ENCODE data around the gene LUZP1.

LUZP1 gene

GRCh38 chr1:23152966-23153684, 15.5 kb downstream of the LUZP1 start:
- DNase-seq (ENCODE audit: low read depth), result no peak

- no peak for DNase-seq (ENCODE audit: low read depth)
Measured at GRCh38 chr1:23150742-23151141, 17.9 kb downstream of the LUZP1 start.

- no peak for DNase-seq (ENCODE audit: low read depth)
Measured at GRCh38 chr1:23150125-23150524, 18.5 kb downstream of the LUZP1 start.

- DNase-seq (ENCODE audit: low read depth), result no peak
Measured at GRCh38 chr1:23149114-23149513, 19.5 kb downstream of the LUZP1 start.

- DNase-seq (ENCODE audit: low read depth), result no peak
Measured at GRCh38 chr1:23148084-23148483, 20.6 kb downstream of the LUZP1 start.

GRCh38 chr1:23140940-23141596, 27.6 kb downstream of the LUZP1 start:
- no peak for DNase-seq (ENCODE audit: low read depth)

- DNase-seq (ENCODE audit: low read depth), result no peak
Measured at GRCh38 chr1:23135268-23135667, 33.4 kb downstream of the LUZP1 start.

GRCh38 chr1:23134055-23134454, 34.6 kb downstream of the LUZP1 start:
- DNase-seq (ENCODE audit: low read depth), result no peak

GRCh38 chr1:23133587-23133986, 35.1 kb downstream of the LUZP1 start:
- DNase-seq (ENCODE audit: low read depth), result no peak

GRCh38 chr1:23132033-23132432, 36.6 kb downstream of the LUZP1 start:
- no peak for DNase-seq (ENCODE audit: low read depth)

- DNase-seq (ENCODE audit: low read depth), result no peak
Measured at GRCh38 chr1:23129846-23130245, 38.8 kb downstream of the LUZP1 start.

- DNase-seq (ENCODE audit: low read depth), result no peak
Measured at GRCh38 chr1:23126801-23127200, 41.9 kb downstream of the LUZP1 start.

GRCh38 chr1:23126200-23126599, 42.5 kb downstream of the LUZP1 start:
- DNase-seq (ENCODE audit: low read depth), result no peak

- DNase-seq (ENCODE audit: low read depth), result no peak
Measured at GRCh38 chr1:23125489-23125888, 43.2 kb downstream of the LUZP1 start.

GRCh38 chr1:23124259-23125026, 44.2 kb downstream of the LUZP1 start:
- no peak for DNase-seq (ENCODE audit: low read depth)

- DNase-seq (ENCODE audit: low read depth), result no peak
Measured at GRCh38 chr1:23123528-23123927, 45.1 kb downstream of the LUZP1 start.

GRCh38 chr1:23122796-23123195, 45.9 kb downstream of the LUZP1 start:
- DNase-seq (ENCODE audit: low read depth), result no peak

- DNase-seq (ENCODE audit: low read depth), result no peak
Measured at GRCh38 chr1:23122023-23122748, 46.5 kb downstream of the LUZP1 start.

- DNase-seq (ENCODE audit: low read depth), result no peak
Measured at GRCh38 chr1:23120383-23120782, 48.3 kb downstream of the LUZP1 start.

- DNase-seq (ENCODE audit: low read depth), result no peak
Measured at GRCh38 chr1:23118957-23119792, 49.5 kb downstream of the LUZP1 start.

GRCh38 chr1:23118407-23118806, 50.2 kb downstream of the LUZP1 start:
- DNase-seq (ENCODE audit: low read depth), result no peak
